NCI-H1694 (cell line): Measurements from ENCODE around the gene AGTRAP.

Source experiments
- DNase-seq: peaks from one replicate; lab custom pipeline; 2025; lab: John Stamatoyannopoulos, UW

Gene AGTRAP

GRCh38 chr1:11764115-11764514 is 28.2 kb downstream of the AGTRAP start:
- no peak for DNase-seq

- no peak for DNase-seq
Observed at GRCh38 chr1:11764519-11764918, 28.6 kb downstream of the AGTRAP start.

GRCh38 chr1:11765661-11766428 is 29.9 kb downstream of the AGTRAP start:
- DNase-seq: no peak

GRCh38 chr1:11766429-11766776 is 30.5 kb downstream of the AGTRAP start:
- DNase-seq: no peak

DNA sequence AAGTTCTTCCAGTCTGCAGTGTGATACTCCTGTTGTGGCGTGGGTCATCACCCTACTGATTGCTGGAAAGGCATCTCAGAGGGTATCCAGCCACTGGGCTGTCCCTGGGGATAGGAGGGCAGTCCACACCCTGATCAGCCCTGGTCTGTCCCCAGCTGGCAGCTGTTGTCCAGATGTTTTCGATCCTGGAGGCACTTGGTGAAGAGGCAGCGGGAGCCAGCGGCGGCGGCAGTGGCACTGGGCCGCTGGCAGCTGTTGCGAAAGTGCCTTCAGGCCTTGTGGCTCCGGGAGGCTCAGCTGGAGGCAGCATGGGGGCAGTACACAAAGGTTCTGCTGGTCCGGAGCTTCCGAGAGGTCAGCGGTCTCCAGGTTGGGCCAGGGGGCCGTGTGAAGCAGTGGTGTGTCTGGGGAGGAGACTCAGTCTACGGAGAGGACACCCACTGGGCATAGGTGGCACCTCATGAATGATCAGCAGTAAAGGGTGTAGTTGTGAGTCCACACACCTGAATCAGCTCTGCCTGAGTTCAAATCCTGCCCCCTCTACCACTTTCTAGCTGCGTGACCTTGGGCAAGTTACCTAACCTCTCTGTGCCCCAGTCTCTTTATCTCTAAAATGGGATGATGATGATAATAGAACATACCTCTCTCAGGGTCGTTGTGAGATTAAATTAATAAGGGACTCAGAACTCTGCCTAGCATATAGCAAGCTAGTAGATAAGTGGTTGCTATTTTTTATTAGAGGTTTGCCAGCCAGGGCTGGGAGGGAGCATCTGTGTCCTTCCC is 32.2 kb downstream of the AGTRAP start:
- no peak for DNase-seq

DNA sequence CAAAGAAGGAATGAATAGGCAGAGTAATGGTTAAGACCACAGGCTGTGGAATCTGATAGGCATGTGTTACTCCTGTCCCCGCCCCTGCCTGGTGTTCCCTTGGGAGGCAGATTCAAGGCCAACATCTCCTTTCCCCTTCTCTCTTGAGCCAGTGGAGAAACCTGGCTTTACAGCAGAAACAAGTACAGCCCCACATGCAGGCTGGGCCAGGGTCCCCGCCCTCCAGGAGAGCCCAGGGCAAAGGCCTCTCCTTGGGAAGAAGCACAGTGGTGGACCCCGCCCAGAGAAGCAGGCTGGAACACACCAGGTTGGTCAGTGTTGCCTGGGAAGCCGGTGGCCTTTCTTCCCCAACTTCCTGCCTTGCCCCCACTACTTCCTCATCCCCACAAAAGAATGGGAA is 32.9 kb downstream of the AGTRAP start:
- DNase-seq: no peak

GRCh38 chr1:11769274-11769673 is 33.3 kb downstream of the AGTRAP start:
- DNase-seq: no peak

DNA sequence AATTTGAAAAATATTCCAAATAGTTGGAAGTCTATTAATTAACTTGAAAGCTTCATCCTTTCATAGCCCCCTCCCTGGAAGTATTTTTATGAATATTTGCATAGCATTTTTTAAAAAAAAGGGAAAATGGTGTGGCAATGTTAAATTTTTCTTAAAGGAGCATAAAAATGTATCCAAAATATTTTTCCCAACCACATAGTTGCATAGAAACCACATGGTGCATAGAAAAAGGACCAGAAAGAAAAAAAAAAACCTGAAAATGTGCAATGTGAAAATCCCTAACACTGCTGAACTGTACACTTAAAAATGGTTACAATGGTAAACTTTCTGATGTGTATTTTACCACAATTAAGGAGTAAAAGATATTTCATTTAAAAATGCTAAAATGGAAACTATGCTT is 34.1 kb downstream of the AGTRAP start:
- no peak for DNase-seq

- no peak for DNase-seq
Observed at GRCh38 chr1:11771481-11772043, 35.6 kb downstream of the AGTRAP start.

DNA sequence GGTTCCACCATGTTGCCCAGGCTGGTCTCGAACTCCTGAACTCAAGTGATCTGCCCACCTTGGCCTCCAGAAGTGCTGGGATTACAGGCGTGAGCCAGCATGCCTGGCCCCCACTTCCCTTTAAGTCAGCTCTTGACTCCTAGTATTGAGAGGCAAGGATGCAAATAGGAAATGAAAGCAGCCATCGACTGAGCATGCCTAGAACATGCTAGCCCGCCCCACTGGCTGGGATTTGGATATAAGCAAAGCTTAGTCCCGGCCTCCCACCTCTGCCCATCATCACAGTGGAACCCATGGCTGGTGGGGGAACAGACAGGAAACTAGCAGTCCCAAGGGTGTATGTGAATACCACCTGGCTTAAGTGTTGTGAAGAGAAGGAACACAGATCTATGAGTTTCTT is 36.5 kb downstream of the AGTRAP start:
- DNase-seq: no peak

DNA sequence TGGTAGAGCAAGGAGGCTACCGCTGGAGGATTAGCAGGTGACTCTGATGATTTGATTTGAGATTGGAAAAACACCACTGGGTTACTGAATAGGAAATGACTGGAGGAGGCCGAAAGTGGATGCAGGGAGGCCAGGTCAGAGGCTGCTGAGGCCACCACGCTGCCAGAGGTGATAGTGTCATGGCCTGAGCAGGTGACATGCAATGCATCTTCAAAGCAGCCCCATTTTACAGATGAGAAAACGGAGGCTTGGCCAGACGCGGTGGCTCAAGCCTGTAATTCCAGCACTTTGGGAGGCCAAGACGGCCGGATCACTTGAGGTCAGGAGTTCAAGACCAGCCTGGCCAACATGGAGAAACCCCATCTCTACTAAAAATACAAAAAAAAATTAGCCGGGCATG is 38.8 kb downstream of the AGTRAP start:
- no peak for DNase-seq

- DNase-seq: no peak
Observed at GRCh38 chr1:11777658-11778322, 41.9 kb downstream of the AGTRAP start.

GRCh38 chr1:11778336-11778735 is 42.4 kb downstream of the AGTRAP start:
- DNase-seq: no peak

DNA sequence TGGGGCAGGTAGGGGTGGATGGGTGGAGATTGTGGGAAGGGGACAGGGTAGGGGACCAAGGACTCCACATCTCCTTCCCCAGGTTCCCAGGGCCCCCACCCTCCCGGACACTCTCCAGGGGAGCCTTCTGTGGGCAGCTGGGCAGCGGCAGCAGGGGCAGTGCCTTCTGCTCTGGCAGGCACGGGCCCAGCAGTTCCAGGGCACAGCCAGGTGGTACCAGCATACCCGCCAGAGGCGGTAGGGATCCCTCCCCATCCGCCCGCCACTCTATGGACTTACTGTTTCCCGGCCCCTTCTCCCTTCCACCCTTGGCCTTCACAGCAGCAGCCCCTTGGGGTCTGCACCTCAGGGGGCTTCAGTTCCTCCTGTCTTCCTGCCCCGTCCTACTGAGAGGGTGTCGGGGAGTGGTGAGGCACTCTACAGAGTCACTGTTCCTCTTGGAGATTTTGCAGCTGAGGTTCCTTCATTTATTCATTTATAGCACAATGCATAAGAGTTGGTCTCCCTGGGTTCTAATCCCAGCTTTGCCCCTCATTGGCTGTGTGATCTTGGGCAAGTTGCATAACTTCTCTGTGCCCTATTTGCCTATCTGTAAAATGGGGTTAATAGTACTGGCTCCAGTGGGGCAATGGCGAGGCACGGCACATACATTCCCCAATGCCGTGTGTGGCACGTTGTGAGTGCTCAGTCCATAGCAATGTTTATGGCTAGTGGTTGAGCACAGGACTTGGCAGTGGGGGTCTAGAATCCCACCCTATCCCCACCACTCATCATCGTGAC is 43.1 kb downstream of the AGTRAP start:
- no peak for DNase-seq

DNA sequence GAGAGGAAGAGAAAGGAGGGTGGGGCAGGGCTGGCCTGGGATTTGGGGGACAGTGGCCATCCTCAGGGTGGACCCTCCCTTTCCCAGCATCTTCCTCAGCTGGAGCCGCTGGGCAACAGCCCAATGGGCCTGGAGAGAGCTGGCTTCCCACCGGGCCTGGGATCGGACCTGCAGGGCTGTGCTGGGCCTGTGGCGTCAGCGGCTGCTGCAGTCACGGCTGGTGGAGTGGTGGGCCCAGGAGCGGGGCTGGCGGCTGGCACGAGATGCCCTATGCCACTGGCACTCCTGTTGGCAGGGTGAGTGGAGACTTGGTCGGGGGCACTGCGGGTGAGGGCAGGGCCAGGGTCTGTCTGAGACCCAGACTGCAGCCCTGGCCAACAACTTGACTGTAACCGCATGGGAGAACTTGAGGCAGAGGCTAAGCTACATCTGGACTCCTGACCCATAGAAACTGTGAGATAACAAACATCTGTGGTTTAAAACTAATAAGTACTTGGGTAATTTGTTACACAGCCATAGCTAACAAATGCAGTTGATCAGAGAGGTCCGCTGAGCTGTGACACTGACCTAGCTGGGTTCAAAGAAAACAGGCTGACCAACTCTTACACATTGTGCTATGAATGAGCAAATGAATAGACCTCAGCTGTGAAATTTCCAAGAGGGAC is 43.9 kb downstream of the AGTRAP start:
- DNase-seq: no peak

GRCh38 chr1:11780380-11781147 is 44.6 kb downstream of the AGTRAP start:
- no peak for DNase-seq

DNA sequence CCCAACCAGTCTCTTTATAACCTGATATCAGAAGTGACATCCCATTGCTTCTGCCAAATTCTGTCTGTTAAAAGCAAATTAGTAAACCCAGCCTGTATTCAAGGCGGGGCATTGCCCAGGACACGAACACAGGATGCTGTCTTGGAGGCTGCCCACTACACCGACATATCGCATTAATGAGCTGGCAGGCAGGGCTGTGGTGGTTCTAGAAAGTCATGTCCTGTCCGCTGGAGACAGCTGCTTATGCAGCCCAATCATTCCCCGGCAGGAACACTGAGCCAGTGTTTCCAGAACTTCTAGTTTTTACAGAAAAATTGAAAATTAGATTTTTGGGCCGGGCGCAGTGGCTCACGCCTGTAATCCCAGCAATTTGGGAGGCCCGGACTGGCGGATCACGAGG is 45.4 kb downstream of the AGTRAP start:
- DNase-seq: no peak

DNA sequence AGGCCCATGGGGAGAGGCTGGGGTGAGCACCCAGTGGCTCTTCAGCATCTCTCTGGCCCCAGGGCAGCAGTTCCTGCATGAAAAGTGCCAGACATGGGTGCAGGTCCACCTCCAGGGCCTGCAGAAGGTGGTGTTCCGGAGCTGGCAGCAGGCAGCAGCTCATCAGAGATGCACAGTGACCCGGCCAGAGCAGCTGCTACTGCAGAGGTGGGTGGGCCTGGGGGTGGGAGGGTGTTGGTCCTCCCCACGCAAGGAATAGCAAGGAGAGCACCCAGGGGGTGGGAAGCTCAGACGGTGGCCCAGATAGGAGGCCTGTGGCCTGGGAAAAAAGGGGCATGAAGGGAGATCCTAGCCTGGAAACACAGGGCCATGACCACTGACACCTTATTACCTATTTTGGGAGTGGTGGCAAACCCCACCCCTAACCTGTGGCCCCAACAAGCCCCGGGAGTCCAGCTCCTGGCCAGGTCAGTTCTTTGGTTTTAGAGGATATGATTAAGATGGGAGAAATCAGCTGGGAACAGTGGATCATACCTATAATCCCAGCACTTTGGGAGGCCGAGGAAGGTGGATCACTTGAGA is 46.3 kb downstream of the AGTRAP start:
- no peak for DNase-seq

- no peak for DNase-seq
Observed at GRCh38 chr1:11783556-11783955, 47.6 kb downstream of the AGTRAP start.
